ENCODE measurements around the gene AMACR.
"Not testable (repeated sequence)": the region's sequence is repeated elsewhere in the genome, so short reads cannot be mapped to it uniquely, and the experiment has no call there.

AMACR gene

DNA sequence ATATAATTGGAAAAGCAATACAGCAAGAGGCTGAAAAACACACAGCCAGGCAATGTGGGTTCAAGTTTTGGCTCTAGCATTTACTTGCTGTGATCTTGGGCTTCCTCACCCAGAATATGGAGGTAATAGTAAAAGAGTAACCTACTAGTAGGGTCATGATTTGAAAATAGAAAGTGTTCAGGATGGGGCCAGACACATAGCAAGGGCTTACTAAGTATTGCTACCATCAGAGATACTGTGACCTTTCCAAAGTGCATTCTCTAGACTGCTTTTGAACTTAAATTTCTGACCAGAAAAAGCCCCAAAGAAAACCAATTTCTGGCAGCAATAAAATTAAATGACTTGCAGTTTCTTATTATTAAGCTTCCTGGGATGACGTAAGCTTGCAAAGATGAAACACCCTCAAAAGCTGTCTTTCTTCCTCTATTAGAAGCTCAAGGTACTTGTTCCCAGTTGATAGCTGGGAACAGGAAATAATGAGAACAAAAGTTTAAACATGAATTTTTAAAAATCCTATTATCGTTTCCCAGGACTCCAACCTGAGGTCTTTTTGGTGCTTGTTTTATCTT, 43.6 kb downstream of the AMACR start:
- no peak for DNase-seq

DNA sequence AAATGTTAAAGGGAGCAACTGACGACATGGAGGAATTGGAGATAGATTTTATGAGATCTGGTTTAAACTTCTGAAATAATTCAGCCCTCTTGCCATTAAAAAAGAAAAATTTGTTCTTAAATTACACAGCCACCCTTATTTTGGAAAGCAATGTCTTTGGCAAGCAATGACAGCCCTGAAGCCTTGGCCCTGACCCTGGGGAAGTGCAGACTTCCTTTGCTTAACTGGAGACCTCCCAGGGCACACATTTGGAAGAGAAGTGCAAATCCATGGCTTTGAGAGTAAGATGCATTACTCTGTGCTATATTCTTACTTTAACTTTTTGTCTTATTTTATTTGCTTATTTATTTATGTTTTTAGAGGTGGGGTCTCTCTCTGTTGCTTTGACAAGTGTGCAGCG, 49.7 kb downstream of the AMACR start:
- DNase-seq, result no peak

DNA sequence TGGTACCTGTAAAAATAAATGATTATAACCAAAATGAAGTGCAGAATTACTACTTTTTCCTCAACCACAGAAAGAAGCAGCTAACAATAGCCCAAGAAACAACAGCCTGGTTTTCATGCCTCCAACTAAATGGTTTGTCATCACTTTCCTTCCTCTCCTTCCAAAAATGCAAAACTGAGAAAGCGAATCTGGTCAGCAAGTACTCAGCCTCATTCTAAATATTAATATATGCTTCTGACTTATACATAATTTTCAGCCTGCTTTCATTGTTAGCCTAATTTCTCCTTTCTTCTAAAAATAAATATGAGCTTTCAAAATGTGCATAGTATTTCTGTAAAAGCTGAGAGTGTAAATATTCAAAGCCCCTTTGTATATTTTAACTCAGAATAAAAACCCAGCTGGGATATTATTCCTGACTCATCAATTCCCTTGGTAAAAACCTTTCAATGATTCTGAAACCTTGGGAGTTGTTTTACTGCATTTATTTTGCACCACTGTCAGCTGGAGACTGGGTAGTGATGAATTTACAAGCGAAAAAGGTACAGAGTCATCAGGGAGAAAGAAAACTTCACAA, 50.2 kb downstream of the AMACR start:
- DNase-seq, result no peak

DNA sequence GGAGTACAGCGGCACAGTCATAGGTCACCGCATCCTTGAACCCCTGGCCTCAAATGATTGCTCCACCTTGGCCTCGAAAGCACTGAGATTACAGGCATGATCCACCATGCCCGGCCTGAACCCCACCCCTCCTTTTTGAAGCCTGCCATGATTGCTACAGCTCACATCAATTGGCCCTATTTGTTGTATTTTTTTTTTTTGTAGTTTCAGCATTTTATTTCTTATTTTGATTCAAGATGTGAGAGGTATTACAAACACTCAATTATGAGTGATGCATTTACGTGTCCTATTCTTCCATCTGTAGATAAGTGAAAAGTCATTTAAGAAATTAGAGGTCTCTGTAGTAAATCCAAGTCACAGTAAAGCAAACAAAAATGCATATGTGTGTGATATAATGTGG, 55.7 kb downstream of the AMACR start:
- not testable (repeated sequence) for DNase-seq

DNA sequence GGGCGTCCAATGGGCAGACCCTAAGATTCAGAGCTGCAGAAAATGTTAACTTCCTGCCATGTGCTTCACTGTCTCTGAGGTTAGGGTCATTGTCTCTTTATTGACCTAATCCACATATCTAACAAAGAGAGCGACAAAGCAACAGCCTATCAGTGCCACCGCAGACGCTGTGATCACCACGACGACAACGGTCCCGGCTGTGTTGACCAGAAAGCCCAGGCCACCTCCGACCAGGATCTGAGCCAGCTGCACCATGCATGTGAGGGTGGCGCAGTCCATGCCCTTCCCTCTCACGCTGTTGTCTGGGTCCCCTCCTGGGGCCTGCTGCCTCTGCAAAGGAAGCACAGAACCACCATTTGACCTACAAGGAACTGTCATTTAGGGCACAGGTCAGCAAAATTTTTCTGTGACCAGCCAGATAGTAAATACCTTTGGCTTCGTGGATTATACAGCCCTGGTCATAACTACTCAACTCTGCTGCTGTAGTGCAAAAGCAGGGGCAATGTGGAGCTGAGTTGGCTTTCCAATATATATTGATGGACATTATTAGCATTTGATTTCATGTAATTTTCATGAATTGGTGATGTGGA, 63.2 kb downstream of the AMACR start:
- DNase-seq, result no peak

DNA sequence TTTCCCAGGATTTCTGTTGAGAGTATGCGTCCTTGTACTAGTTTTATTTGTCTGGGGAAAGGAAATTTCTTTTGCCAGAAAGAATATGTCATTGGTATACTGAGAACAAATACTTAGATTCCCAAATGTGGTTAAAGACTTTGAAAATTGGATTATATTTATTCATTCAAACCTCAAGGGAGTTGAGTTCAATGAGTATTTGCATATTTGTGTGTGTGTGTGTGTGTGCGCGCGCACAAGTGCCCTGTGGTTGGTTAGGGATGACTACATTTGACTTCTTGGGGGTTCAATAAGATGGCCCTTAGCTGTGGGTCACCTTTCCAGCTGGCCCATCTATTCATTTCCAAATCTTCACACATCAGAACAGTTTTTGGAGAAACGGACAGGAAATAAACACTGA, 66.8 kb downstream of the AMACR start:
- DNase-seq, result no peak

DNA sequence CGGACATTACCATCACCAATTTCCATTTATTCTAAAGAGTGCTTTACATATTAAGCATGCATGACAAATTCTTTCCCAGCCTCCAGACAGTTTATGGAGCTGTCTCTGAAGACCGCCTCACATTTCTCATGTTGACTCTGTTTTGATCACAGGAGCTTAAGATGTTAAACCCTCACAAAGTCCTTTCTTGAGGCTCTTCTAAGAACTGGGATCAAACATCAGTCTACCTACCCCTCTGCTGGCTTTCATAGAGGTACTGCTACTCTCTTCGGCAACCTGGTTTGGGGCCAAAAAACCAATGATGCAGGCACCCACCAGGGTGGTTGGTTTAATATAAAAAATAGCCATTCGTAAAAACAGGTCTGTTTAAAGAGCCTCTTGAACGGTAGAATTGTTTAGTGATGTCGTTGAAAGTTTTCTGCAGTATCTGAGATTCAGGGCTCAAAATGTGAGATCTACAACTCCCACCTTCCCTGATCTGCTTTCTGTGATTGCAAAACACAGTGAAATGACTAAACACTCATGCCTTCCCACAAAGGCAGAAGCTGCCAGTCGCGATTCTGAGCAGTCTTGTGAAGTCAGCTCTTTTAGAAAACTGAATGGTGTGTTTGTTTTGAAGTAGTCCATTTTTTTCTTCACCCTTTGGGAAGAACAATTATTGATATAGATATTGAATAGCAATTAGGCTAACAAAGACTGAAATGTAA, 68.1 kb downstream of the AMACR start:
- DNase-seq, result no peak

DNA sequence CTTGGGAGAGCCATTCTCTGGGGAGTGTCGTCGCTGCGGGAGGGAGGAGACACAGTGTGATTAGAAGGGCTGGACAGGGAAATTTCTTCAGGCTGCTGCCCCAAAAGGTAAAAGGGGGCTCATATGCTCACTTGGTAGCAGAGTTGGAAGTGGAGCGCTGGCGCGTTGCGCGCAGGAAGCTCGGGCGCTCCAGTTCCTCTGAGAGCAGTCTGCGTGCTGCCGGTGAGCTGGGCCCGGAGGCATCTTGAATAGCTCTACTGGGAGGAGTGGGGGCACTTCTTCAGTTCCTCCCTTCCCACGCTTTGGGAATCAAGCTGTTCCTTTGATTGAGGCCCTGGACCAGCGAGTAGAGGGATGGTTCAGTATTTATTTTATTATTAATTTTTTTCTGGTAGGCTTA, 69.0 kb downstream of the AMACR start:
- no peak for DNase-seq

DNA sequence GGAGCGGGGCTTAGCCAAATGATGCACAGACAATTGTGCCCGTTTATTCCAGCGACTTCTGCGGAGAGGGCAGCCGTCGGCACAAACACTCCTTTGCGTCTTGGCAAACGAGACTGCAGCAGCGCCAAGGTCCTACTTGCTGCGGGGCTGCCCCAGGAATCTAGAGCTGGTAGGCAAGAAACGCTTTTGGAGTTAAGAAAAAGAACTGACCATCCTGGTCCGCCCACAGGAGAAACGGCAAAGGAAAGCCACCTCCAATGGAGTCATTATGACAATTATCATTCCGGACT, 69.4 kb downstream of the AMACR start:
- no peak for DNase-seq

DNA sequence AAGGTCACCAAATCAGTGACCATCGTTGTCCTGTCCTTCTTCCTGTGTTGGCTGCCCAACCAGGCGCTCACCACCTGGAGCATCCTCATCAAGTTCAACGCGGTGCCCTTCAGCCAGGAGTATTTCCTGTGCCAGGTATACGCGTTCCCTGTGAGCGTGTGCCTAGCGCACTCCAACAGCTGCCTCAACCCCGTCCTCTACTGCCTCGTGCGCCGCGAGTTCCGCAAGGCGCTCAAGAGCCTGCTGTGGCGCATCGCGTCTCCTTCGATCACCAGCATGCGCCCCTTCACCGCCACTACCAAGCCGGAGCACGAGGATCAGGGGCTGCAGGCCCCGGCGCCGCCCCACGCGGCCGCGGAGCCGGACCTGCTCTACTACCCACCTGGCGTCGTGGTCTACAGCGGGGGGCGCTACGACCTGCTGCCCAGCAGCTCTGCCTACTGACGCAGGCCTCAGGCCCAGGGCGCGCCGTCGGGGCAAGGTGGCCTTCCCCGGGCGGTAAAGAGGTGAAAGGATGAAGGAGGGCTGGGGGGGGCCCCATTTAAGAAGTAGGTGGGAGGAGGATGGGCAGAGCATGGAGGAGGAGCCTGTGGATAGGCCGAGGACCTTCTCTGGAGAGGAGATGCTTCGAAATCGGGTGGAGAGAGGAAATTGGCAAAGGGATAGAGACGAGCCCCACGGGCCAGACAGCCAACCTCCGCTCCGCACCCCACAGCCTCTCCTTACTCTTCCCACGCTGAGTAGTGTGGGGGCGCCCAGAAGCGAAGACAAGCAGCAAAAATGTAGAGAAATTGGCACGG, 69.9 kb downstream of the AMACR start:
- DNase-seq, result no peak

DNA sequence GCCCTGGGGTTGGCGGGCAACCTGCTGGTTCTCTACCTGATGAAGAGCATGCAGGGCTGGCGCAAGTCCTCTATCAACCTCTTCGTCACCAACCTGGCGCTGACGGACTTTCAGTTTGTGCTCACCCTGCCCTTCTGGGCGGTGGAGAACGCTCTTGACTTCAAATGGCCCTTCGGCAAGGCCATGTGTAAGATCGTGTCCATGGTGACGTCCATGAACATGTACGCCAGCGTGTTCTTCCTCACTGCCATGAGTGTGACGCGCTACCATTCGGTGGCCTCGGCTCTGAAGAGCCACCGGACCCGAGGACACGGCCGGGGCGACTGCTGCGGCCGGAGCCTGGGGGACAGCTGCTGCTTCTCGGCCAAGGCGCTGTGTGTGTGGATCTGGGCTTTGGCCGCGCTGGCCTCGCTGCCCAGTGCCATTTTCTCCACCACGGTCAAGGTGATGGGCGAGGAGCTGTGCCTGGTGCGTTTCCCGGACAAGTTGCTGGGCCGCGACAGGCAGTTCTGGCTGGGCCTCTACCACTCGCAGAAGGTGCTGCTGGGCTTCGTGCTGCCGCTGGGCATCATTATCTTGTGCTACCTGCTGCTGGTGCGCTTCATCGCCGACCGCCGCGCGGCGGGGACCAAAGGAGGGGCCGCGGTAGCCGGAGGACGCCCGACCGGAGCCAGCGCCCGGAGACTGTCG, 70.7 kb downstream of the AMACR start:
- no peak for DNase-seq

DNA sequence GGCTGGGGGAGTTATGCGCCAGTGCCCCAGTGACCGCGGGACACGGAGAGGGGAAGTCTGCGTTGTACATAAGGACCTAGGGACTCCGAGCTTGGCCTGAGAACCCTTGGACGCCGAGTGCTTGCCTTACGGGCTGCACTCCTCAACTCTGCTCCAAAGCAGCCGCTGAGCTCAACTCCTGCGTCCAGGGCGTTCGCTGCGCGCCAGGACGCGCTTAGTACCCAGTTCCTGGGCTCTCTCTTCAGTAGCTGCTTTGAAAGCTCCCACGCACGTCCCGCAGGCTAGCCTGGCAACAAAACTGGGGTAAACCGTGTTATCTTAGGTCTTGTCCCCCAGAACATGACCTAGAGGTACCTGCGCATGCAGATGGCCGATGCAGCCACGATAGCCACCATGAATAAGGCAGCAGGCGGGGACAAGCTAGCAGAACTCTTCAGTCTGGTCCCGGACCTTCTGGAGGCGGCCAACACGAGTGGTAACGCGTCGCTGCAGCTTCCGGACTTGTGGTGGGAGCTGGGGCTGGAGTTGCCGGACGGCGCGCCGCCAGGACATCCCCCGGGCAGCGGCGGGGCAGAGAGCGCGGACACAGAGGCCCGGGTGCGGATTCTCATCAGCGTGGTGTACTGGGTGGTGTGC, 71.4 kb downstream of the AMACR start, which contains the start of gene RXFP3:
Gene RXFP3 (plus strand): TSS at position 6 of the 636 bp plus-strand sequence. CDS start 355 bp downstream, at position 361.
- DNase-seq, result peak; percentile 48
